ENCODE results near the gene AP1S3. TPM values are rescaled to one million over a fixed set of nuclear protein-coding genes. Genes with fewer than 3 reads are reported as not detected.

The AP1S3 gene
- total RNA-seq, 1 donor from 2014 or later, result 5.2 TPM

GRCh38 chr2:223727562-223727961 is 109.8 kb downstream of the AP1S3 start:
- Mint-ChIP-seq H3K9me3 (ENCODE audit: low read depth) (no peaks in the 10 kb centered on the region), H3K27me3 (ENCODE audit: low read depth) (no peaks in the 10 kb centered on the region), H3K4me3 (ENCODE audit: unreplicated experiment) (no peak overlapping the region), H3K4me1 (ENCODE audit: low read depth) (peaks cover 70% of the 10 kb centered on the region), H3K27ac (ENCODE audit: unreplicated experiment) (no peak overlapping the region), H3K36me3 (ENCODE audit: low read depth) (no peaks in the 10 kb centered on the region)
- DNase-seq (ENCODE audit: low spot score), result no peak
- TF ChIP-seq CTCF (IDR thresholded peaks at IDR 0.05), result peak; percentile 77

DNA sequence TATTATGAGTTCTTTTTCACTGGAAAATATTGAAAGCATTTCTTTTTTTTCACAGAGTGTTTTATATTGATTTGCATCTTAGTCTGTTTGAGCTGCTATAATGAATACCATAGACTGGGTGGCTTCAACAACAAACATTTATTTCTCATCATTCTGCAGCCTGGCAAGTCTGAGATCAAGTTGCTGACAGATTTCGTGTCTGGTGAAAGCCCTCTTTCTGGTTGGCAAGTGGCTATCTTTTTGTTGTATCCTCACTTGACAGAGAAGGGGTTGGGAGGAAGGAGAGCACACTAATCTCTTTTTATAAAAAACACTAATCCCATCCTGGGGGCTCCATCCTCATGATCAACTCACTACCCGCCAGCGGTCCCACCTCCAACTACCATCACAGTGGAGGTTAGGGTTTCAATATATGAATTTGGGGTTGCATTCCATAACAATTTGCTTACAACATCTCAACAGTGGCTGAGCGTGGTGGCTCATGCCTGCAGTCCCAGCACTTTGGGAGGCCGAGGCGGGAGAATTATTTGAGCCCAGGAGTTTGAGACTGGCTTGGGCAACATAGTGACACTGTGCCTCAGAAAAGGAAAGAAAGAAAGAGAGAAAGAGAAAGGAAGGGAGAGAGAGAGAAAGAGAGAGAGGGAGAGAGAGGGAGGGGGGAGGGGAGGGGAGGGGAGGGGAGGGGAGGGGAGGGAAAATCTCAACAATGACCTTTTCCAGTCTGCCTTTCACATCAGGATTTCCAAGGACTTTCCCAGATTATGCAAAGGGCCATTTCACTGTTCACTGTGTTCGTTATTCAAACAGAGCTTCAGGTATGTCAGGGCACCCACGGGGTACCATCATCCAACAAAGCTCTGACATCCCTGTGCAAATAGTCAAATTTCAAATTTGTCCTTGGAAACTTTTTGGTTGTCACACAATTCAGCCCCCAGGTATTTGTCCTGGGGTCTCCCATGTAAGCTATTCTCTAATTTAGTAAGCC is 111.1 kb downstream of the AP1S3 start:
- Mint-ChIP-seq H3K9me3 (ENCODE audit: low read depth) (no peaks in the 10 kb centered on the region), H3K36me3 (ENCODE audit: low read depth) (no peaks in the 10 kb centered on the region), H3K4me1 (ENCODE audit: low read depth) (peaks cover 66% of the 10 kb centered on the region), H3K4me3 (ENCODE audit: unreplicated experiment) (no peak overlapping the region), H3K27ac (ENCODE audit: unreplicated experiment) (peak overlapping the region; percentile 99), H3K27me3 (ENCODE audit: low read depth) (no peaks in the 10 kb centered on the region)
- TF ChIP-seq CTCF (IDR thresholded peaks at IDR 0.05), result no peak
- no peak for DNase-seq (ENCODE audit: low spot score)

DNA sequence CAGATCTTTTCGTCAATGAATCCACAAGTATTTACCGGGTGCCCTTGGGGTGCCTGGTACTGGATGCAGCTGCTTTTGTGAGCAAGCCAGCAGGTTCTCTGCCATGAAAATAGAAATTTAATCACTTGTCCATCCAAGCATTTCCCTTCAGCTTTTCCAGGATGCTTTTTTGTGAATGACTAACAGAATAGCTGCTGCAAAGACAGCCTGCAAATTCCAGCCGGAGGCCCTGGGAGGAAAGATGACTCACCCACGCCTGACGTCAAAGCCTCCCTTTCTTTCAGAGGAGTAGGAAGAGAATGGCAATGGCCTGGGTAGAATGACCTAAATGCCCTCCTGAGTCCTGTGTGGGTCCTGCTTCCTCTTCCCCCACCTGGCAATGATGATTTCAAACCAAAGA is 111.9 kb downstream of the AP1S3 start:
- Mint-ChIP-seq H3K4me1 (ENCODE audit: low read depth) (peaks cover 60% of the 10 kb centered on the region), H3K4me3 (ENCODE audit: unreplicated experiment) (peak overlapping the region; percentile 29)

DNA sequence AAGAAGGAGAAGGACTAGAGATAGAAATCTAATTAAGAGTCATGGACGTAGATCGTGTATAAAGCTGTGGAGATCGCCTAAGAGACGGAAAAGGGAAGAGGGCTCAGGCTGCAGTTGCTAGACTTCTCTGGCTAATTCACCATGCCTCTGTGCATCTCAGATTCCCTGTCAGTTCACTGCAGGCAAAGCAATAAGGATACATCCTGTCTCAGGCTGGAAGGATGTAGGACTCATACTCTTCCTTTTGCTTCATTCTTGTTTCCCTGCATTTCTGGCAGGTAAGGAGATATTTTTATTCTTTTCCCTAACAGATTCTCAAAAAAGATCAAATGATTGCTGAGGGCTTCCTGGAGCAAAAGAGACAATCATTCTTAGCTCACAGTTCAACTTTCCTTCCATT is 112.5 kb downstream of the AP1S3 start:
- H3K36me3 Mint-ChIP-seq (ENCODE audit: low read depth), result no peaks in the 10 kb centered on the region
- no peaks in the 10 kb centered on the region for H3K9me3 Mint-ChIP-seq (ENCODE audit: low read depth)
- no peaks in the 10 kb centered on the region for H3K27me3 Mint-ChIP-seq (ENCODE audit: low read depth)
- DNase-seq (ENCODE audit: low spot score), result no peak
- TF ChIP-seq CTCF (IDR thresholded peaks at IDR 0.05), result no peak
- peak overlapping the region; percentile 29 for H3K4me3 Mint-ChIP-seq (ENCODE audit: unreplicated experiment)
- H3K27ac Mint-ChIP-seq (ENCODE audit: unreplicated experiment), result peak overlapping the region; percentile 99
- peaks cover 55% of the 10 kb centered on the region for H3K4me1 Mint-ChIP-seq (ENCODE audit: low read depth)

More for the DNA sequence above, 111.9 kb downstream of the AP1S3 start:
- Mint-ChIP-seq H3K27me3 (ENCODE audit: low read depth) (no peaks in the 10 kb centered on the region), H3K27ac (ENCODE audit: unreplicated experiment) (peak overlapping the region; percentile 99), H3K36me3 (ENCODE audit: low read depth) (no peaks in the 10 kb centered on the region), H3K9me3 (ENCODE audit: low read depth) (no peaks in the 10 kb centered on the region)
- no peak for DNase-seq (ENCODE audit: low spot score)
- TF ChIP-seq CTCF (IDR thresholded peaks at IDR 0.05), result no peak

GRCh38 chr2:223723954-223724411 is 113.4 kb downstream of the AP1S3 start:
- Mint-ChIP-seq H3K27ac (ENCODE audit: unreplicated experiment) (peak overlapping the region; percentile 99), H3K4me3 (ENCODE audit: unreplicated experiment) (peak overlapping the region; percentile 75), H3K36me3 (ENCODE audit: low read depth) (peaks cover 7% of the 10 kb centered on the region), H3K4me1 (ENCODE audit: low read depth) (peaks cover 57% of the 10 kb centered on the region), H3K9me3 (ENCODE audit: low read depth) (peaks cover 4% of the 10 kb centered on the region), H3K27me3 (ENCODE audit: low read depth) (no peaks in the 10 kb centered on the region)
- no peak for TF ChIP-seq CTCF (IDR thresholded peaks at IDR 0.05)
- DNase-seq (ENCODE audit: low spot score), result no peak

Data from chondrocyte (in vitro differentiated cells).